Ishikawa (cell line): Measurements from ENCODE around the gene TP53BP1.

ENCODE experiments used
- CEBPB ChIP-seq: IDR thresholded peaks from 2 replicates; pipeline ENCODE4 v1.6.1; 2012
- CREB1 ChIP-seq: IDR thresholded peaks from 2 replicates; pipeline ENCODE4 v1.6.1; 2012; ENCODE audit warnings: low read depth
- EGR1 ChIP-seq: IDR thresholded peaks from 2 replicates; pipeline ENCODE4 v1.6.1; 2012
- EP300 ChIP-seq: IDR thresholded peaks from 2 replicates; pipeline ENCODE4 v1.6.1; 2012; ENCODE audit warnings: borderline replicate concordance
- FOXM1 ChIP-seq: IDR thresholded peaks from 2 replicates; pipeline ENCODE4 v1.6.1; 2012; ENCODE audit warnings: low read depth, borderline replicate concordance
- NFIC ChIP-seq: IDR thresholded peaks from 2 replicates; pipeline ENCODE4 v1.6.1; 2012
- RAD21 ChIP-seq: IDR thresholded peaks from 2 replicates; pipeline ENCODE4 v1.6.1; 2012; ENCODE audit warnings: low read depth
- TAF1 ChIP-seq: IDR thresholded peaks from 2 replicates; pipeline ENCODE4 v1.6.1; 2012; ENCODE audit warnings: low read depth, mild to moderate bottlenecking
- TCF12 ChIP-seq: IDR thresholded peaks from 2 replicates; pipeline ENCODE4 v1.6.1; 2012; ENCODE audit warnings: low read depth
- TEAD4 ChIP-seq: IDR thresholded peaks from 2 replicates; pipeline ENCODE4 v1.6.1; 2012
- YY1 ChIP-seq: IDR thresholded peaks from 2 replicates; pipeline ENCODE4 v1.6.1; 2012; ENCODE audit warnings: low read depth
- ZBTB7A ChIP-seq: IDR thresholded peaks from 2 replicates; pipeline ENCODE4 v1.6.1; 2012; ENCODE audit warnings: low read depth
- TF ChIP-seq, protein P1 (sequence below): IDR thresholded peaks from 2 replicates; pipeline ENCODE4 v1.6.1; 2012
- TF ChIP-seq, protein P2 (sequence below): IDR thresholded peaks from 2 replicates; pipeline ENCODE4 v1.6.1; 2012; ENCODE audit warnings: low read depth, mild to moderate bottlenecking
- TF ChIP-seq, protein P3 (sequence below): IDR thresholded peaks from 2 replicates; pipeline ENCODE4 v1.6.1; 2012

TP53BP1 gene

DNA sequence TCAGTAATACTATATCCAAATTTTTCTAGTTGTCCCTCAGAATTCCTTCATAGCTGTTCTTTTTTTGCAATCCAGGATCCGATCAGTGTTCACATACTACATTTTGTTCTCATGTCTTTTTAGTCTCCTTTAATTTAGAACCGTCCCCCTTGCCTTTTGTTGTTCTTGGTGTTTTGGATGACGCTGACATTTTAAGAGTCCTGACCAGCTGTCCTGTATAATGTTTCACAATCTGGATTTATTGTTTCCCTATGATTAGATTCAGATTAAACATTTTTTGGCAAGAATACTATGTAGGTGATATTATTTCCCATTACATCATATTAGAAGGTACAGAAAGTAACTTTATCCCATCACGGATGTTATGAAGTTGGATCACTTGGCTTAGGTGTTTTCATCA is 110.6 kb downstream of the TP53BP1 start:
- TF ChIP-seq, protein P1, sequence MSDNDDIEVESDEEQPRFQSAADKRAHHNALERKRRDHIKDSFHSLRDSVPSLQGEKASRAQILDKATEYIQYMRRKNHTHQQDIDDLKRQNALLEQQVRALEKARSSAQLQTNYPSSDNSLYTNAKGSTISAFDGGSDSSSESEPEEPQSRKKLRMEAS = no peak
- no peak for TF ChIP-seq NFIC
- no peak for TF ChIP-seq CEBPB
- no peak for TF ChIP-seq YY1
- TF ChIP-seq ZBTB7A = no peak
- TF ChIP-seq, protein P2, sequence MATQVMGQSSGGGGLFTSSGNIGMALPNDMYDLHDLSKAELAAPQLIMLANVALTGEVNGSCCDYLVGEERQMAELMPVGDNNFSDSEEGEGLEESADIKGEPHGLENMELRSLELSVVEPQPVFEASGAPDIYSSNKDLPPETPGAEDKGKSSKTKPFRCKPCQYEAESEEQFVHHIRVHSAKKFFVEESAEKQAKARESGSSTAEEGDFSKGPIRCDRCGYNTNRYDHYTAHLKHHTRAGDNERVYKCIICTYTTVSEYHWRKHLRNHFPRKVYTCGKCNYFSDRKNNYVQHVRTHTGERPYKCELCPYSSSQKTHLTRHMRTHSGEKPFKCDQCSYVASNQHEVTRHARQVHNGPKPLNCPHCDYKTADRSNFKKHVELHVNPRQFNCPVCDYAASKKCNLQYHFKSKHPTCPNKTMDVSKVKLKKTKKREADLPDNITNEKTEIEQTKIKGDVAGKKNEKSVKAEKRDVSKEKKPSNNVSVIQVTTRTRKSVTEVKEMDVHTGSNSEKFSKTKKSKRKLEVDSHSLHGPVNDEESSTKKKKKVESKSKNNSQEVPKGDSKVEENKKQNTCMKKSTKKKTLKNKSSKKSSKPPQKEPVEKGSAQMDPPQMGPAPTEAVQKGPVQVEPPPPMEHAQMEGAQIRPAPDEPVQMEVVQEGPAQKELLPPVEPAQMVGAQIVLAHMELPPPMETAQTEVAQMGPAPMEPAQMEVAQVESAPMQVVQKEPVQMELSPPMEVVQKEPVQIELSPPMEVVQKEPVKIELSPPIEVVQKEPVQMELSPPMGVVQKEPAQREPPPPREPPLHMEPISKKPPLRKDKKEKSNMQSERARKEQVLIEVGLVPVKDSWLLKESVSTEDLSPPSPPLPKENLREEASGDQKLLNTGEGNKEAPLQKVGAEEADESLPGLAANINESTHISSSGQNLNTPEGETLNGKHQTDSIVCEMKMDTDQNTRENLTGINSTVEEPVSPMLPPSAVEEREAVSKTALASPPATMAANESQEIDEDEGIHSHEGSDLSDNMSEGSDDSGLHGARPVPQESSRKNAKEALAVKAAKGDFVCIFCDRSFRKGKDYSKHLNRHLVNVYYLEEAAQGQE = no peak
- TF ChIP-seq EP300 = no peak
- no peak for TF ChIP-seq CREB1
- no peak for TF ChIP-seq TEAD4
- no peak for TF ChIP-seq RAD21
- no peak for TF ChIP-seq EGR1
- TF ChIP-seq FOXM1 = no peak

DNA sequence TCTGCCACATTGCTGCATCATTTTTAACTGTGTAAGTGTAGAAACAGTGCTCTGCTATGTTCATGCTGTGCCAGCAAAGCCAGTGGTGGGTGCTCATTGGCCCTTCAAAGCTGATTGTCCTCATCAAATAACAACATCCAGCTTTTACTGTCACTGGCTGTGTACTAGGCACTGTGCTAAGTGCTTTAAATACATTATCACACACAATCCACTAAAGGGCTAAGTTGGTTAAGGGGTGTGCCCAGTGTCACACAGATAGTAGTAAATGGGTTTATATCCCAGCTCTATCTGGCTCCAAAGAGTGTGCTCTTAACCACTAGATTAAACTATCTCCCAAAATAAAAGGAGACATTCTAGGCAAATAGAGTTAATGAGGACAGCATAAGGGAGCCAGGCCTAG is 114.4 kb downstream of the TP53BP1 start:
- TF ChIP-seq RAD21 = no peak
- no peak for TF ChIP-seq TEAD4
- TF ChIP-seq TCF12 = no peak
- no peak for TF ChIP-seq CEBPB
- TF ChIP-seq EGR1 = no peak
- TF ChIP-seq, protein P3, sequence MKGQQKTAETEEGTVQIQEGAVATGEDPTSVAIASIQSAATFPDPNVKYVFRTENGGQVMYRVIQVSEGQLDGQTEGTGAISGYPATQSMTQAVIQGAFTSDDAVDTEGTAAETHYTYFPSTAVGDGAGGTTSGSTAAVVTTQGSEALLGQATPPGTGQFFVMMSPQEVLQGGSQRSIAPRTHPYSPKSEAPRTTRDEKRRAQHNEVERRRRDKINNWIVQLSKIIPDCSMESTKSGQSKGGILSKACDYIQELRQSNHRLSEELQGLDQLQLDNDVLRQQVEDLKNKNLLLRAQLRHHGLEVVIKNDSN = no peak
- TF ChIP-seq, protein P1 = no peak
- no peak for TF ChIP-seq EP300
- TF ChIP-seq, protein P2 = no peak

DNA sequence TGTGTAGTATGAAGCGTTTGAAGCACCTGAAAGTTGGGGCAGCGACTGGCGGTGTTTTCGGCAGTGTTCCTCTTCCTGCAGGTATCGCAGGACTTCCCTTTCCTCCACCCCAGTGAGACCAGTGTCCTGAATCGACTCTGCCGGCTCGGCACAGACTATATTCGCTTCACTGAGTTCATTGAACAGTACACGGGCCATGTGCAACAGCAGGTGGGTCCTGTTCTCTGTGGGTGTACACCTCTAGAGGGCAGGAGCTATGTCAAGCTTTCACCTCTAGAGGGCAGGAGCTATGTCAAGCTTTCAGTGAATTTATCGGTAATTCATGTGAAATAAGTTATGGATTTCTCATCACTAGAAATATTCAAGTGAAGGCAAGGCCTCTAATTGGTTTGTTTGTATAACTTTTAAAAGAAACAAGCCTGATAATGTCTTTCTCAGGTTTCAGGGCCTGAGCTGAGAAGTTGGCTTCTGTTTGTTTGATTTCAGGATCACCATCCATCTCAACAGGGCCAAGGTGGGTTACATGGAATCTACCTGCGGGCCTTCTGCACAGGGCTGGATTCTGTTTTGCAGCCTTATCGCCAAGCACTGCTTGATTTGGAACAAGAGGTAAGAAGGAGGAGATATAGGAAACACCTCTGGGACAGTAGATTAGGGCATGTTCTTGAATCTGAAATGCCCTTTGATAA is 116.8 kb downstream of the TP53BP1 start:
- TF ChIP-seq, protein P3 = 0 out of 2 replicates have a peak, but pooled peaks have one; percentile 7
- TF ChIP-seq EP300 (no peak), EGR1 (no peak), TCF12 (no peak), TEAD4 (no peak), FOXM1 (no peak), TAF1 (no peak), CEBPB (no peak), CREB1 (no peak), ZBTB7A (no peak), RAD21 (peak; percentile 24; the same call in 1 of the 2 replicates), YY1 (no peak), NFIC (no peak)
- TF ChIP-seq, protein P1 = peak; percentile 56; the same call in 1 of the 2 replicates
- TF ChIP-seq, protein P2 = no peak
